Measurements from ENCODE around the gene COL1A2.
A peak's percentile ranks its signal among the peaks of the same experiment; 100 is the strongest.

COL1A2 gene

DNA sequence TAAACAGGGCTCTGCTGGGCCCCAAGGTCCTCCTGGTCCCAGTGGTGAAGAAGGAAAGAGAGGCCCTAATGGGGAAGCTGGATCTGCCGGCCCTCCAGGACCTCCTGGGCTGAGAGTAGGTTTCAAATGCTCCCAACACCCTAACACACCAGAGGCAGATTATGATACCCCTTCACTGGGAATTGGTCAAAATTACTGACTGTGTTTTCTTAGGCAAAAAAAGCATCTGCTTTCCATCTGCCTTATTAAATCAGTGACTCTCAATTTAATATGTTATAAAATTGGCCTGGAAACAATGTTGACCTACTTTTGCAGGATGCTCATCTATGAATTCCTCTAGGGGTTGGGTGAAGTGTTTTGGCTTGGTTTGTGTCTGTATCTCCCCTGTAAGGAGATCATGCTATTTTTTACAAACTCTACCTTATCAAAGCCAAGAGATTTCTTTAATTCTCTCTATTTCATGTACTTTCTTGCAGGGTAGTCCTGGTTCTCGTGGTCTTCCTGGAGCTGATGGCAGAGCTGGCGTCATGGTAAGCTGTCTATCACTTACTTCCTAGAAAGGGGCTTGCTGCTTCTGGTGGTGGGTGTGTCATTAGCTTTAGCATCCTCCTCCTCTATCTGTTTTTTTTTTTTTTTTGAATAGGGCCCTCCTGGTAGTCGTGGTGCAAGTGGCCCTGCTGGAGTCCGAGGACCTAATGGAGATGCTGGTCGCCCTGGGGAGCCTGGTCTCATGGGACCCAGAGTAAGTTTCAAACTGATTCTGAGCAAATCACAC is 15.9 kb downstream of the COL1A2 start:
- DNase-seq (ENCODE audit: low read depth) = no peak

DNA sequence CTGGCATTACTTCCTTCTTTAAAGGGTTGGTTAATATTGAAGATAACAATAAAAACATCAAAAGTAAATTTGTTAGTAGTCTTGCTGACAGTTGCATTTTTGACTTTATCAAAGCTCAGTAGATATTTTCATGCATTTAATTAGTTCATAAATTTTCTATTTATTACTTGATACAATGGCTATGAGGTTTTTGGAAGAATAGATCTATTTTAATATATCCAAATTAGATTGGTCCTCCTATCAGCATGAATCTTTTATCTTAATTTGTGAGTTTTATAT is 16.4 kb downstream of the COL1A2 start:
- DNase-seq (ENCODE audit: low read depth) = no peak

DNA sequence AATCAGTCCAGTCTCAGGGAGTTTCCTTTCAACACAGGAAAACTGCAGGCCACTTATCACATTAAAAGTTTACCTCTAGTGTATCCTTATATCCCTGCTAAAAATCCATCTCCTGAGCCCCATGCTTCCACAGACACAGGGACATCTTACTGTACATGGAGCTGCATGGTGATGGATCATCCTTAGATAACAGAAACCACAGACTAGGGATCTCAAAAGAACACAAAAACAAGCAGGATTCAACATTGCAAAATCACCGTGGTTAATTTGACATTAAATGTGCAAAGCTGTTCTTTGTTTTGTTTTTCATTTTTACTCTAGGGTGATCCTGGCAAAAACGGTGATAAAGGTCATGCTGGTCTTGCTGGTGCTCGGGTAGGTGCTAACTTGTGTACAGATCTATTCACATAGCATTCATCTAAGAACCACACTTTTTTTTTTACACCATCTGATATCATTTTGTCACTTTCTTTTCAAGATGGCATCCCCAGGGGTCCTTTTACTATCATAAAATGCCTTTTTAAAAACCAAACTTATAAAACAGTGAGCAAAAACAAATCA is 18.1 kb downstream of the COL1A2 start:
- no peak for DNase-seq (ENCODE audit: low read depth)

DNA sequence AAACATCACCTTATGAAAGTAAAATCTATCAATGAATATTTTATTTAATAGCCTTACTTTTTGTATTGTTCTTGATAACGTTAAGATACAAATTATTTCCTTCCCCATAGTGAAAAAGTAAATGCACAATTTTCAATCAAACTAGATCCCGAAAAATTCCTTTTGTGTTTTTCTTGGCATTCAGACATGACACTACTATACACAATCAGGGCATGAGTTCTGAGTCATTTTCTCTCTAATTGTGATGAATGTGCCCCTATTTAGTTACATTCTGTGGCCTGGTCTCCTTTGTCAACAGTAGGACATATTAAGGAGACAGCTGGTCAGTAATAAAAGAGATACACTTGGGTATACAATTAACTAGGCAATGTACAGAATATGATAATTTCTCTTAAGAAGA is 19.8 kb downstream of the COL1A2 start:
- no peak for DNase-seq (ENCODE audit: low read depth)

DNA sequence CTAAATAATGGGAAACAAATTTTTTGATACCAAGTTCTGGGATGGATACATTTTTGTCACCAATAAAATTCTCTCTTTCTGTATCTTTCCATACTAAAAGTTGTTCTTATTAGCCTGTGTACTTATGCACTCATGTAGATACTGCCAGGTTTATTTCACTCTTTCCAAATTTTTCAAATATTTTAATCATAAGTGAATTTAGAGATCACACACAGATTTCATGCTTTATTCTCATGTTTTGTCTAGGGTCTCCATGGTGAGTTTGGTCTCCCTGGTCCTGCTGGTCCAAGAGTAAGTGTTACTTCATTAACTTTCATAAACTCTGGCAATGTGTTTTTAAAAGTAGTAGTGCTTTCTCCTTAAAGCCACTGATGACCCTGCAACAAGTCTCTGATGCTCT is 20.3 kb downstream of the COL1A2 start:
- DNase-seq (ENCODE audit: low read depth) = no peak

DNA sequence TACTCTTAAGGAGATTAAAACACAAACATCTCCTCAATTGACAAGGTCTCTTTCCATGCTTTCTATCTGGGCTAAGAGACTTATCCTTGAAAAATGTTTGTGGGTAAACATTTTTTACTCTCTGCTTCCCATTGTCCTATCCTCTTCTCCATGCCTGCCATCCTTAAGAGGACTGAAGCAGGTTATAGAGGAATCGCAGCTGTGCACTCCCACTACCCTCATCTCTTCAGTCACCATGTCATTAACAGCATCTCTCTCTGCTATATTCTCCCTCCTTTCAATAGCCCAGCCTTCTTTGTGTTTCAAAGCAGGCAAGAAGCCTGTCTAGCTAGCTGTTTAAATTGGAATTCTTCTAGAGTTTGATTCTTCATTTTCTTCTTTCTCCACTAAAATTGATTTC is 22.6 kb downstream of the COL1A2 start:
- no peak for DNase-seq (ENCODE audit: low read depth)

DNA sequence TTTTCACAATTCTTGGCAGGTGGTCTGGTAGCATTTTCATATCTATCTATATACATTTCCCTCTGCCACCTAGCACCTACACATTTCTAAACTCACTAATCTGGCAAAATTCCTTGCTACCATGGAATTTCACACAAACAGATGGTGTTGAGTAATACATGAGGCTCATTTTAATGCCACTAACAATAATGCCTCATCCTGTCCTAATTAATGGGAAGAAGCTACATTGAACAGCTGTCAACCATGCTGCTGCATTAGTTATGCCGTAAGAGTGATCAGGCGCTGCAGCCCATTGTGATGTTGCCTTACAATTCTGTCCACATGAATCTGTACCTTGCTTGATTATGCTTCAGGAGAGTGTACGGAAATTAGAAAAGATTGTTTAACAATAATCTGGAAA is 23.2 kb downstream of the COL1A2 start:
- DNase-seq (ENCODE audit: low read depth) = no peak

DNA sequence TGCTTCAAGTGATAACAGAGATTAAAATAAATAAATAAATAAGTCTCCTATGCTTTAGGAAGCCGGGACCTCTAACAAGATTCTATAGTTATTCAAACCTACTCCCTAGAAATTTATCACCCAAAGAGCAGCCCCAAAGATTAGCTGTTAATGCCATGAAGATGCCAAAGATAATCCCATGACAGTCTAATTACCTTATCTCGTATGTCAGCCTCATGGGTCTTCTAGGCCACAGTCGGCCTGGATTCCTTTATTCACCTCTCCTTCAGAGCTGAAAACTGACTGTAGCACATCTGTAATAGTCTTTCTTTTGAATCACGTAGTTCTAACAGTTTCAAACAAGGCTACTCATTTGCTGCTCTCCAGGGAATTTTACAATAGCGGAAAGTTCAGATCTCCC is 24.2 kb downstream of the COL1A2 start:
- no peak for DNase-seq (ENCODE audit: low read depth)

DNA sequence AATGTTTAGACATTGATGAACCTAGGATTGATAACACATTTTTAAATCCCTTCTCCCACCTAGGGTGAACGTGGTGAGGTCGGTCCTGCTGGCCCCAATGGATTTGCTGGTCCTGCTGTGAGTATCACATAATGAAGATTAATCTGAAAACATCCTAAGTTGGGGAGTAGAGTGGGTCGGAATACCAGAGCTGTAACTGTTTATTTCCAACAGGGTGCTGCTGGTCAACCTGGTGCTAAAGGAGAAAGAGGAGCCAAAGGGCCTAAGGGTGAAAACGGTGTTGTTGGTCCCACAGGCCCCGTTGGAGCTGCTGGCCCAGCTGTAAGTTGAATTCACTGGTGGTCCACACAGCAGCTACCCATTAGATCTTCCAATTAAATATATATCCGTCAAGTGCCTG is 25.6 kb downstream of the COL1A2 start:
- no peak for DNase-seq (ENCODE audit: low read depth)

DNA sequence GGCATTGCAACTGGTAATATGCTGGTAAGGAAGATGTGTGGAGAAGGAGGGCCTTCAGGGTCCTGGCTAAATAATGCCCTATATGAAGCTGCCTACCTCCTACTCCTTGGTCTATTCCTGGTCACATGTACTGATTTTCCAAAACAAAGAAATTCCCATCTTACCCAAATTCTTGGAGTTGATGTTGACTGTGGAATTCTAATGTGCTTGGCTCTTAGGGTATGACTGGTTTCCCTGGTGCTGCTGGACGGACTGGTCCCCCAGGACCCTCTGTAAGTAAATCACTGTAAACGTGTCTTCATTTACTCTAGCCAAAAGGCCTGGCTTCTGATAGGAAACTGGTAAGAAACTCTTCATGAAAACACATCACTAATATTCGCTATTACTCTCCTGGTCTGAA is 27.0 kb downstream of the COL1A2 start:
- DNase-seq (ENCODE audit: low read depth) = no peak

DNA sequence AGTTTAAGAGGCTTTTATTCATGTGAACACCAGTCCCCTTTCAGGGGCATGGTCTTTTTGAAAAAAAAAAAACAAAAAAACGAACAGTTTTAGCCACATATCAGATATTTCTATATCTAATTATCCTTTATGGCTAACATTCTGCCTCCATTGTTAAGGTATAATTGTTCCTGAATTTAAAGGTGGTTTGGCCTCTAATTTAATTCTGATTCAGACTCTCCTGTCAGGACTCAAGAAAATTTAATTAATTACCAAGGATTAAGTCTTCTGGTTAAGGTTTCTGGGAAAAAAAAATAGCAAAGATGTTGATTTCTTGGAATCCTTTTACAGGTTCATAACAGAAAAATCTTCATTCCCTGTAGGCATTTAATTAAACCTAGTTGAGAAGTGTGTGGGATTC is 27.4 kb downstream of the COL1A2 start:
- no peak for DNase-seq (ENCODE audit: low read depth)

DNA sequence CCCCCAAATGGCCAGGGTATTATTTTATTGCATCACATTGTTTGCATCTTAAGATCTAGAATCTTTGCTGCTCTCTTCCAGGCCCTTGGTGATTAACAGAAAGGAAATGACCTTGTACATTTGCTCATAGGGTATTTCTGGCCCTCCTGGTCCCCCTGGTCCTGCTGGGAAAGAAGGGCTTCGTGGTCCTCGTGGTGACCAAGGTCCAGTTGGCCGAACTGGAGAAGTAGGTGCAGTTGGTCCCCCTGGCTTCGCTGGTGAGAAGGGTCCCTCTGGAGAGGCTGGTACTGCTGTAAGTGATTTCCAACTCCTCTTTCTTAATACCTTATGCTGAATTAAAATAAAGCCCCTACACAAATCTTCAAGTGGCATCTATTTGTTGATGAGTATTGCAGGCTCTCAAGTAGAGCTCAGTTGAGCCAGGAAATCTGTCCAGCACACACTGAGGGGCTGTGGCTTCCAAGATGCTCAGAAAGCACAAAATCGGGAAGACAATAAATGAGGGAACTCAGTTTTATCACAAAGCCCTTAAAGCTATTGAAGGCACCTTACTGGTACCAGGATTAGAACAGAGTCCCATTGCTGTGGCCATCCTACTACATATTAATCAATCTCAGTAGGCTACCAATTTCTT is 28.2 kb downstream of the COL1A2 start:
- DNase-seq (ENCODE audit: low read depth) = no peak

DNA sequence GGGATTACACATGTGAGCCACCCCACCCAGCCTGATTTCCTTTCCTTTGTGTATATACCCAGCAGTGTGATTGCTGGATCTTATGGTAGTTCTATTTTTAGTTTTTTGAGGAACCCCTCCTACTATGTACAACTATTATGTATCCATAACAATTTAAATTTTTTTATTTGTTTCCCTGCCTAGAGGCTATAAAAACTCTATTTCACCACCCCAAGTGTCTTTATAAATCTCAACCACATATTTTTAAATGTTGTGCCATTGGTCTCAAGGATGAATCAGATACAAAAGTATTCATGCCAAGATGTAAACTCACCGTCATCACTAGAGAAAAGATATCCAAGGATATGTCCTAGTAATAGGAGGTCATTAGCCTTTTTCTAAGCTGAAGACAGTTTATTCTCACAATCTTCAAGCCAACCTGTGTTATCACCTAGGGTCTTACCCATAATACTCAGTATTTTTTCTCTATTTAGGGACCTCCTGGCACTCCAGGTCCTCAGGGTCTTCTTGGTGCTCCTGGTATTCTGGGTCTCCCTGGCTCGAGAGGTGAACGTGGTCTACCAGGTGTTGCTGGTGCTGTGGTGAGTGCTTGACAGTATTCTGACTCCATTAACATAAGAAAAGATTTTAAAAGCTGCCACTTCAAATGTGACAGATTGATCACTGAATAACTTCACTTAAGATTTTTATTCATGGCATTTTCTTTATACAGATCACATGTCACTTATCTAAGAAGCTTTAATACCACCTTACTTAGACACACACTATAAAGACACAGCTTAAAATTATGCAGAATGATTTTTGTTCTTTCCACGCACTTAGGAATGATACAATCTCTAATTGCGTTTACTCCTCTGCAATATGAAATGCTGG is 29.4 kb downstream of the COL1A2 start:
- peak; percentile 33 for DNase-seq (ENCODE audit: low read depth)

DNA sequence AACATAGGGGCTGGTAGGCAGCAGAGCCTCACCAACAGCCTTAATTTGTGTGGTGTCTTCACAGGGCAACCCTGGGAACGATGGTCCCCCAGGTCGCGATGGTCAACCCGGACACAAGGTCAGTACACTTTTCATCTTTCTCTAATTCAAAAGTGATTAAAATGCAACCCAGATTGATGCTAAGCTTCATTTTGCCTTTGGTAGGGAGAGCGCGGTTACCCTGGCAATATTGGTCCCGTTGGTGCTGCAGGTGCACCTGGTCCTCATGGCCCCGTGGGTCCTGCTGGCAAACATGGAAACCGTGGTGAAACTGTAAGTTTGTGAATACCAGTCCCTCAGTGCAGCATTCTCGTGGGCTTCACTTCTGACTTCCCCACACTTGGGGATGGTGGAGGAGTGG is 30.9 kb downstream of the COL1A2 start:
- DNase-seq (ENCODE audit: low read depth) = no peak

DNA sequence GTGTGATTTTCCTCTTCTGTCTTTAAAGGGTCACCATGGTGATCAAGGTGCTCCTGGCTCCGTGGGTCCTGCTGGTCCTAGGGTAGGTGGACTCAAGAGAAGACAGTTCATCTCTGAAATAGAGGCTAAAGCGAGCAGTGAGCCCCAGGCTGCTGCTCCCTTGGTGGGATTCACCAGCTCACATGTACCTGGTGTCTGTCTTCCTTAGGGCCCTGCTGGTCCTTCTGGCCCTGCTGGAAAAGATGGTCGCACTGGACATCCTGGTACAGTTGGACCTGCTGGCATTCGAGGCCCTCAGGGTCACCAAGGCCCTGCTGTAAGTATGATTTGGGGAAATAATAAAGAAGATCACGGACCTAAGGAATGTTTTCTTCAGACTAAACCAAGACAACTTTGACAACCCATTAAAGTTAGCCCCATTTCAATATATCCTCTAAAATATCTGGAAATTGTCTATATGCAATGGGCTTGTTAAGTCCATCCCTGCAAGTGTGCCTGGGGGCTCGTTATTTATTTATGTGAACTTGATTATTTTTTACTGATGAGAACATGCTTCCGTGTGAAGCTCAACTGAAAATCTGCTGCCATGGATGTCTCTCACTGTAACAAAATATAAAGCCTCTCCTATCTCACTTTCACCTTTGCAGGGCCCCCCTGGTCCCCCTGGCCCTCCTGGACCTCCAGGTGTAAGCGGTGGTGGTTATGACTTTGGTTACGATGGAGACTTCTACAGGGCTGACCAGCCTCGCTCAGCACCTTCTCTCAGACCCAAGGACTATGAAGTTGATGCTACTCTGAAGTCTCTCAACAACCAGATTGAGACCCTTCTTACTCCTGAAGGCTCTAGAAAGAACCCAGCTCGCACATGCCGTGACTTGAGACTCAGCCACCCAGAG is 32.5 kb downstream of the COL1A2 start:
- DNase-seq (ENCODE audit: low read depth) = no peak

DNA sequence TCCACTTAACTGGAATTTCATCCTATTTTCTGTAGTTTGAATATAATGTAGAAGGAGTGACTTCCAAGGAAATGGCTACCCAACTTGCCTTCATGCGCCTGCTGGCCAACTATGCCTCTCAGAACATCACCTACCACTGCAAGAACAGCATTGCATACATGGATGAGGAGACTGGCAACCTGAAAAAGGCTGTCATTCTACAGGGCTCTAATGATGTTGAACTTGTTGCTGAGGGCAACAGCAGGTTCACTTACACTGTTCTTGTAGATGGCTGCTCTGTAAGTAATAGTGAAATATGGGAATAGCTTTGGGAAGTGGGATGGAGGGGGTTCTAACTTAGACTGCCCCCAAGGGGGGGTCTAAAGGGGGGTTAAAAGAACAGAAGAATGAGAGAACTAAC is 34.5 kb downstream of the COL1A2 start:
- DNase-seq (ENCODE audit: low read depth) = no peak

DNA sequence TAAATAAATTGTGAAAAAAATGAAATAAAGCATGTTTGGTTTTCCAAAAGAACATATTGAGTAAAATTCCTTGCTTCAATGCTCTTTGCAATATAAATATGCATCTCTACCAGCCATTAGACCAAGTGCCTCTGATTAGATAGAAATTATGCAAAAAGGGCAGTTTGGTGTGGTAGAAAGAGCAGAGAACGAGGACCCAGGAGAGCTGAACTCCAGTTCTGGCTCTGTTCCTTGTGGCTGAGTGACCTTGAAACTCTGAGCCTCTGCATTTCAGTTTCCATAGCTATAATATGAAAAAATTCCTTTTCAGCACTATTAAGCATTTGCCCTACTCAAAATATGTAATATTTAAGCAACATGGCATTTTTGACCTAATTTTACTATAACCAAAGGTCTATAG is 36.5 kb downstream of the COL1A2 start:
- no peak for DNase-seq (ENCODE audit: low read depth)

DNA sequence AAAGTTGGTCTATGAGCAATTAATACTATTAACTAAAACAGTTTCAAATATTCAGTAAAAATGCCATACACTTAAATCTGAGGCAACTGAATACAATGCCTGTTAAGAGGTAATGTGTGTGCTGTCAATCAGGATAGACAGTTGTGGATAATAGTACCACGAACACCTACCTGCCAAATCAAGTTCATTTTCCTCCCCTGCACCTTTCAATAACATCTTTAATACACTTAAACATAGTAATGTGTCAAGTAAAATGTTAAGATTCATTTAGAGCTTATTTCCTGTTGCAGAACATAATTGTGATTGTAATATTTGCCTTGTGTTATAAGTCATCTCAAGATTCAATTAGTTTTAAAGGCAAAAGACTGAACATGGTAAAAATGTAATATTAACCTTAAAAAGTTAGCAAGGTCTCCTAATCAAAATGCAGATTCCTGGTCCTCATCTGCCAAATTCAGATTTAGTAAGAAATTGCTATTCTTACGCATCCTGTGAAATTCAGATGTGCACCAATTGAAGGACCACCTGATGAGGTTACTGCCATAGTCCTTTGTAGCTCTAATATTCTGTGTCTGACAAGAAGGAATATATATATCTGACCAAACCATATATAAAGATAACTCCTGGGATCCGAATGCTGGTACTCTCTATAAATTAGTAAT is 37.1 kb downstream of the COL1A2 start:
- DNase-seq (ENCODE audit: low read depth) = no peak

DNA sequence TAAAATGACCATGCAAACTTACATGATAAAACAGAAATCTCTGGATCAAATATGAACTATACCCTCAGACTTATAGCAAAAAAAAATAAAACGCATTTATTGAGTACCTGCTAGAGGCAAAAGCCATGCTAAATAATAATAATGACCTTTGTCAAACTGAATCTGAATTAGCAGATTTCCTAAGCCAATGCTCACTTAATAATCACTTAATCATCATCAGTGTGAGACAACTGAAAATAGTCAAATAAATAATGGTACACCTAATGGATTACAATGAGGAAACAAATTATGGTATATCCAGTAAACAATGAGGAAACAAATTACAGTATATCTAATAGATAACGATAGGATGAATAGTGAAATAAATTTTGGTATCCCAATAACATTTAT is 37.6 kb downstream of the COL1A2 start:
- DNase-seq (ENCODE audit: low read depth) = no peak

DNA sequence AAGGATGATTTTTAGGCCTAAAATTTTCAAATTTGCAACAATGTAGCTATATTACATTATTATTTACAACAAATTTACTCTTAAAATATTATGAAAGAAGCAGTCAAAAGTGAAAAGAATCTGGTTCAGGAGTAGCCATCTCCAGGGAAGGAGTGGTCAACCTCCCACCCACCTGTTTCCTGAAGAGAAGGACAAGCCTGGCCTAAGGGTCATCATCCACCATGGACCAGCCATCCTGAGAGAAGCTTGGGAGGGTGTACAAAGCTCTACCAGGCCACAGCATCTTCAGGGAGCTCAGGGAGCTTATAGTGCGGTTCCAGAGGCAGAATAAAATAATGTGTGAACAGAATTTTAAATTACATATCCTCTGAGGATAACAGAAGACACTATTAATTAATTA is 38.1 kb downstream of the COL1A2 start:
- no peak for DNase-seq (ENCODE audit: low read depth)

DNA sequence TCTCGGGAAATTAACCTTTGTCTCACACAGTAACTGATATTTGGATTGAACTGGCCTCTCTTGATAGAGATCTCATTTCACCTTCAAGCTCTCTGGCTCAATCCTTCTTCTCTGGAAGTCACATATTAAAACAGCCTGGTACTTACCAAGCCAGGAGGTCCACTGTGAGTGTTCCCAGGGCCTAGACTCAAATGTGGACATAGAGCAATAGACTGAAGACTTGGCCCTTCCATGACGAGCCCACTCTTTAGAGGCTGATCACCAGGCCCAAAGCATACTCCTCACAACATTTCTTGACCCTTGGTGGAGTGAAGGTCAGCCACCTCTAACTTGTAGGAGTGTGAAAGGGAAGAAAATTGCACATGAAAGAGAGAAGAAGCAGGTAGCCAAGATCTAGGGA is 38.5 kb downstream of the COL1A2 start:
- DNase-seq (ENCODE audit: low read depth) = no peak

All from HS-5 (cell line).